ENCODE measurements around the gene CCK.

The CCK gene

GRCh38 chr3:42267878-42268277, 1.9 kb upstream of the CCK start:
- DNase-seq (ENCODE audit: low spot score): no peak

GRCh38 chr3:42265059-42265991, 660 bp downstream of the CCK start:
- no peak for DNase-seq (ENCODE audit: low spot score)

- DNase-seq (ENCODE audit: low spot score): peak; percentile 29
Observed at GRCh38 chr3:42264399-42265058, 1.5 kb downstream of the CCK start.

GRCh38 chr3:42263354-42264346, 2.3 kb downstream of the CCK start:
- no peak for DNase-seq (ENCODE audit: low spot score)

- peak; percentile 56 for DNase-seq (ENCODE audit: low spot score)
Observed at GRCh38 chr3:42262525-42262924, 3.5 kb downstream of the CCK start.

- DNase-seq (ENCODE audit: low spot score): no peak
Observed at GRCh38 chr3:42257007-42257406, 9.0 kb downstream of the CCK start.

- DNase-seq (ENCODE audit: low spot score): peak; percentile 38
Observed at GRCh38 chr3:42256135-42256819, 9.7 kb downstream of the CCK start.

GRCh38 chr3:42254566-42254965, 11.4 kb downstream of the CCK start:
- no peak for DNase-seq (ENCODE audit: low spot score)

GRCh38 chr3:42250761-42251160, 15.2 kb downstream of the CCK start:
- DNase-seq (ENCODE audit: low spot score): no peak

- peak; percentile 62 for DNase-seq (ENCODE audit: low spot score)
Observed at GRCh38 chr3:42247576-42248027, 18.4 kb downstream of the CCK start.

- no peak for DNase-seq (ENCODE audit: low spot score)
Observed at GRCh38 chr3:42246091-42246490, 19.9 kb downstream of the CCK start.

GRCh38 chr3:42236611-42237010, 29.4 kb downstream of the CCK start:
- DNase-seq (ENCODE audit: low spot score): no peak

- DNase-seq (ENCODE audit: low spot score): no peak
Observed at GRCh38 chr3:42235532-42235931, 30.5 kb downstream of the CCK start.

- no peak for DNase-seq (ENCODE audit: low spot score)
Observed at GRCh38 chr3:42230860-42231259, 35.1 kb downstream of the CCK start.

GRCh38 chr3:42229942-42230688, 35.9 kb downstream of the CCK start:
- DNase-seq (ENCODE audit: low spot score): peak; percentile 69

- no peak for DNase-seq (ENCODE audit: low spot score)
Observed at GRCh38 chr3:42229266-42229941, 36.6 kb downstream of the CCK start.

- no peak for DNase-seq (ENCODE audit: low spot score)
Observed at GRCh38 chr3:42228796-42229195, 37.2 kb downstream of the CCK start.

GRCh38 chr3:42226470-42227425, 39.2 kb downstream of the CCK start:
- DNase-seq (ENCODE audit: low spot score): no peak
